B cell (primary cell): ENCODE measurements around the gene ZNF398. TPM values are rescaled to one million over a fixed set of nuclear protein-coding genes. Genes with fewer than 3 reads are reported as not detected.

Experiments used
- ATAC-seq: fragments of 200-7000 bp; cut with Tn5 transposase; one replicate; pipeline ENCODE4 v1.10.0; 2021; ENCODE audit warnings: low read depth, mild to moderate bottlenecking, moderate number of reproducible peaks, moderate library complexity
- CTCF ChIA-PET: fragments of 350-600 bp; sonication (Branson Sonifier 250); formaldehyde crosslinking; loops from one replicate; lab custom pipeline; 2021; ENCODE audit warnings: antibody characterized with exemption, inconsistent platforms; lab: Charles Lee
- POLR2A ChIA-PET: fragments of 350-600 bp; sonication (Branson Sonifier 250); formaldehyde crosslinking; loops from one replicate; lab custom pipeline; 2021; ENCODE audit warnings: antibody characterized with exemption; lab: Charles Lee
- DNase-seq: peaks from one replicate; pipeline ENCODE4 v3.0.0; 2013
- H2AFZ ChIP-seq: 2 replicates; pipeline ENCODE4 v1.6.1; 2012; ENCODE audit warnings: mild to moderate bottlenecking, low read depth, low read length; ENCODE audit not compliant: insufficient read depth, poor library complexity, severe bottlenecking
- H3K27ac ChIP-seq, 2 donors: 1 replicate in 1 of 2; 2 replicates in 1 of 2; pipeline ENCODE4 v1.5.1; 2012 to 2013; ENCODE audit warnings: low read length in 2 of 2, mild to moderate bottlenecking in 2 of 2, moderate library complexity in 1 of 2
- H3K27me3 ChIP-seq, 4 experiments: fragments of 200-600 bp in 1 of 4; sonication (generic) in 1 of 4; replicated peaks in 1 of 4; 1 replicate in 2 of 4; 2 replicates in 2 of 4; pipeline versions ENCODE4 v1.6.1 to v1.7.0; 2013 to 2016; ENCODE audit warnings: low read length in 3 of 4, mild to moderate bottlenecking in 2 of 4, mixed read lengths in 1 of 4, moderate library complexity in 1 of 4; ENCODE audit not compliant: insufficient read depth in 4 of 4, control insufficient read depth in 3 of 4; ENCODE audit errors: control extremely low read depth in 1 of 4
- H3K36me3 ChIP-seq, 2 experiments: replicated peaks in 1 of 2; 1 replicate in 1 of 2; 2 replicates in 1 of 2; pipeline versions ENCODE4 v1.6.1 to v1.7.1; 2013; ENCODE audit warnings: low read length in 1 of 2; ENCODE audit not compliant: insufficient read depth in 2 of 2, control insufficient read depth in 1 of 2; ENCODE audit errors: control extremely low read depth in 1 of 2, extremely low read depth in 1 of 2
- H3K4me1 ChIP-seq, 2 donors: fragments of 200-600 bp in 1 of 2; sonication (generic) in 1 of 2; 1 replicate in 1 of 2; 2 replicates in 1 of 2; pipeline versions ENCODE4 v1.5.1 to v1.6.1; 2013 to 2017; ENCODE audit warnings: low read length in 2 of 2; ENCODE audit not compliant: control insufficient read depth in 2 of 2, insufficient read depth in 2 of 2
- H3K4me2 ChIP-seq: replicated peaks from 2 replicates; pipeline ENCODE3; 2012; ENCODE audit warnings: mild to moderate bottlenecking, low read depth, low read length; ENCODE audit not compliant: poor library complexity, severe bottlenecking
- H3K4me3 ChIP-seq, 5 experiments: fragments of 200-600 bp in 1 of 5; sonication (generic) in 1 of 5; 1 replicate in 3 of 5; 2 replicates in 2 of 5; pipeline versions ENCODE4 v1.5.1 to v1.7.0; 2011 to 2016; ENCODE audit warnings: low read length in 4 of 5, mild to moderate bottlenecking in 4 of 5, low read depth in 2 of 5, control low read depth in 1 of 5, moderate library complexity in 1 of 5; ENCODE audit not compliant: insufficient read depth in 1 of 5; ENCODE audit errors: control extremely low read depth in 1 of 5, extremely low read depth in 1 of 5
- H3K79me2 ChIP-seq: fragments of 200-600 bp; sonication (generic); one replicate; pipeline ENCODE4 v1.6.0; 2016; ENCODE audit warnings: low read length; ENCODE audit not compliant: control insufficient read depth, insufficient read depth
- H3K9ac ChIP-seq: fragments of 200-600 bp; sonication (generic); 2 replicates; pipeline ENCODE4 v1.6.1; 2017; ENCODE audit warnings: mild to moderate bottlenecking, low read length, moderate library complexity
- H3K9me3 ChIP-seq, 3 donors: one replicate each; pipeline versions ENCODE4 v1.6.1 to v1.7.1; 2013; ENCODE audit warnings: low read length in 2 of 3; ENCODE audit not compliant: control insufficient read depth in 2 of 3, insufficient read depth in 1 of 3; ENCODE audit errors: control extremely low read depth in 1 of 3
- H4K20me1 ChIP-seq: 2 replicates; pipeline ENCODE4 v1.6.0; 2012; ENCODE audit warnings: mild to moderate bottlenecking, low read length; ENCODE audit not compliant: insufficient read depth, control insufficient read depth, poor library complexity, severe bottlenecking
- H3K27ac Mint-ChIP-seq: one replicate; pipeline ENCODE4 v1.8.0; 2021; ENCODE audit warnings: mixed read lengths
- H3K27me3 Mint-ChIP-seq: one replicate; pipeline ENCODE4 v1.8.0; 2021; ENCODE audit warnings: mixed read lengths
- H3K4me1 Mint-ChIP-seq: one replicate; pipeline ENCODE4 v1.8.0; 2021; ENCODE audit warnings: mixed read lengths
- H3K4me3 Mint-ChIP-seq: one replicate; pipeline ENCODE4 v1.8.0; 2021; ENCODE audit warnings: mixed read lengths
- H3K9me3 Mint-ChIP-seq: one replicate; pipeline ENCODE4 v1.8.0; 2022; ENCODE audit warnings: mixed read lengths; ENCODE audit not compliant: insufficient read depth
- CTCF ChIP-seq: fragments of 200-600 bp; IDR thresholded peaks from one replicate; pipeline ENCODE4 v1.8.0; 2022; ENCODE audit warnings: antibody characterized with exemption, mild to moderate bottlenecking
- EZH2 ChIP-seq: IDR thresholded peaks from 2 replicates; pipeline ENCODE4 v1.6.1; 2012; ENCODE audit warnings: borderline replicate concordance, low read depth, mild to moderate bottlenecking, moderate library complexity, low read length; ENCODE audit not compliant: insufficient read depth, poor library complexity, severe bottlenecking
- WGBS: methylation state at CpG from one replicate; pipeline ENCODE4 v1.1.5; 2013; ENCODE audit warnings: missing lambda C conversion rate; ENCODE audit not compliant: insufficient coverage; 5-methylcytosine and 5-hydroxymethylcytosine counted together
- intact Hi-C: fragments of 100-400 bp; cut with micrococcal nuclease; formaldehyde crosslinking; loops from one replicate; pipeline ENCODE4 v1.10.0; 2022
- polyA plus RNA-seq: library from polyadenylated mRNA; depleted of rRNA; stranded (reverse); fragments of >200 nt; gene quantifications from 2 replicates; pipeline ENCODE4 v1.2.3, GENCODE V29; 2012
- total RNA-seq, 2 donors: library from RNA; stranded (reverse); fragments of 120-200 nt in 1 of 2; gene quantifications; 1 replicate in 1 of 2; 2 replicates in 1 of 2; pipeline versions ENCODE4 v1.2.3 to v1.2.4, GENCODE V29; 2013 to 2022

The ZNF398 gene
- total and polyA plus RNA-seq, 2 donors (not counting 1 experiment from before 2014, with no cell fraction given) = 7.7 to 22.5 TPM

DNA sequence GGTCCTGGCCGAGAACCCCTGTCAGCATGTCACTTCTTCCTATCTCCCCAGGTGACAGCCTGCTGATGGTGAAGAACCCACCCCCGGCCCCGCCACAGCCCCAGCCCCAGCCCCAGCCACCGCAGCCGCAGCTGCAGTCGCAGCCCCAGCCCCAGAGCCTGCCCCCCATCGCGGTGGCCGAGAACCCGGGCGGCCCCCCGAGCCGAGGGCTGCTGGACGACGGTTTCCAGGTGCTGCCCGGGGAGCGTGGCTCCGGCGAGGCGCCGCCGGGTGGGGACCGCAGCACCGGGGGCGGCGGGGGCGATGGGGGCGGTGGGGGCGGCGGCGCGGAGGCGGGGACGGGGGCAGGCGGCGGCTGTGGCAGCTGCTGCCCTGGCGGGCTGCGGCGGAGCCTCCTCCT, 76.5 kb downstream of the ZNF398 start:
- 100% methylated on average over 7 of the region's 39 CpGs for WGBS
- H3K27me3 ChIP-seq = no peaks in the 10 kb centered on the region
- intact Hi-C loops = no loop called here
- H4K20me1 ChIP-seq = no peaks in the 10 kb centered on the region
- no peak for TF ChIP-seq EZH2
- TF ChIP-seq CTCF = no peak
- ChIA-PET POLR2A (no interaction called here), CTCF (no interaction called here)
- H3K27me3 Mint-ChIP-seq = no peaks in the 10 kb centered on the region
- H3K9me3 Mint-ChIP-seq = no peaks in the 10 kb centered on the region
- H3K4me3 Mint-ChIP-seq = no peak overlapping the region
- no peak overlapping the region for H3K27ac Mint-ChIP-seq
- H3K9ac ChIP-seq = no peak overlapping the region
- no peak overlapping the region for H3K27ac ChIP-seq
- H3K4me3 ChIP-seq = no peak overlapping the region
- H3K4me1 ChIP-seq = no peaks in the 10 kb centered on the region
- H2AFZ ChIP-seq = no peak overlapping the region
- no peaks in the 10 kb centered on the region for H3K79me2 ChIP-seq
- peaks cover 0 to 13% of the 10 kb centered on the region in 2 experiments for H3K36me3 ChIP-seq
- no peak overlapping the region for H3K4me2 ChIP-seq
- peaks cover 0 to 14% (median 0%) of the 10 kb centered on the region in 3 donors for H3K9me3 ChIP-seq
- no peak for ATAC-seq
- no peaks in the 10 kb centered on the region for H3K4me1 Mint-ChIP-seq
- DNase-seq = no peak

DNA sequence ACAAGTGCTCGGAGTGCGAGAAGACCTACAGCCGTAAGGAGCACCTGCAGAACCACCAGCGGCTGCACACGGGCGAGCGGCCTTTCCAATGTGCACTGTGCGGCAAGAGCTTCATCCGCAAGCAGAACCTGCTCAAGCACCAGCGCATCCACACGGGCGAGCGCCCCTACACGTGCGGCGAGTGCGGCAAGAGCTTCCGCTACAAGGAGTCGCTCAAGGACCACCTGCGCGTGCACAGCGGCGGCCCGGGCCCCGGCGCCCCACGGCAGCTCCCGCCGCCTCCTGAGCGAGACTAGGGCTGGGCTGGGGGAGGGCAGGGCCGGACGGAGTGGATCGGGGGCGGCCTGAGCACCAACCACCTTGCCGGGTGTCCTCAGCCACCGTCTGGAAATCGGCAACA, 77.1 kb downstream of the ZNF398 start:
- H4K20me1 ChIP-seq = no peaks in the 10 kb centered on the region
- no peak overlapping the region for H3K4me2 ChIP-seq
- no peaks in the 10 kb centered on the region for H3K27me3 ChIP-seq
- no peak overlapping the region for H3K9ac ChIP-seq
- 98% methylated on average over 37 of the region's 37 CpGs for WGBS
- H3K4me3 Mint-ChIP-seq = no peak overlapping the region
- H3K27ac ChIP-seq = no peak overlapping the region
- ATAC-seq (no peak), DNase-seq (no peak)
- H3K4me1 Mint-ChIP-seq = no peaks in the 10 kb centered on the region
- intact Hi-C loops = no loop called here
- H3K79me2 ChIP-seq = no peaks in the 10 kb centered on the region
- peaks cover 0 to 13% of the 10 kb centered on the region in 2 experiments for H3K36me3 ChIP-seq
- peaks cover 0 to 14% (median 0%) of the 10 kb centered on the region in 3 donors for H3K9me3 ChIP-seq
- no peak overlapping the region for H3K27ac Mint-ChIP-seq
- POLR2A ChIA-PET = no interaction called here
- no peaks in the 10 kb centered on the region for H3K27me3 Mint-ChIP-seq
- TF ChIP-seq EZH2 (no peak), CTCF (no peak)
- no peaks in the 10 kb centered on the region for H3K4me1 ChIP-seq
- H3K4me3 ChIP-seq = no peak overlapping the region
- H2AFZ ChIP-seq = no peak overlapping the region
- no peaks in the 10 kb centered on the region for H3K9me3 Mint-ChIP-seq
- CTCF ChIA-PET = no interaction called here
